ENCODE data around the gene ACSM2B.
"Not testable (repeated sequence)": the region's sequence is repeated elsewhere in the genome, so short reads cannot be mapped to it uniquely, and the experiment has no call there.

ACSM2B gene

GRCh38 chr16:20531795-20532194 is 44.4 kb downstream of the ACSM2B start:
- DNase-seq, result not testable (repeated sequence)

DNA sequence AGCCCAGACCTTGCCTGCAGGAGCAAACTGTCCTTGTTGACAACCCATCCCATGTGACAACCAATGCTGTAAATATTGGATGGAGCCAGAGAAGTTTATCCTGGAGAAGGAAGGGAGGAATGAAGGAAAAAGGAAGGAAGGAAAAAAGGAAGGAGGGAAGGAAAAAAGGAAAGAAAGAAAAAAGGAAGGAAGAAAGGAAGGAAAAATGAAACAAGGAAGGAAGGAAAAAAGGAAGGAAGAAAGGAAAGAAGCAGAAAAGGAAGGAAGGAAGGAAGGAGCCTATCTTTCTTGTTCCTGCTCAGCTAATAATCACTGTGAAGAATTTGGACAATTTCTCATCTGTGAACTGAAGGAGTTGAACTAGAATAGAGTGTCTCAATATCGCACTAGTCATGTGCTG is 56.1 kb downstream of the ACSM2B start:
- DNase-seq, result no peak

- no peak for DNase-seq
Observed at GRCh38 chr16:20519231-20519630, 56.9 kb downstream of the ACSM2B start.

GRCh38 chr16:20517149-20517548 is 59.0 kb downstream of the ACSM2B start:
- no peak for DNase-seq

GRCh38 chr16:20515688-20516090 is 60.5 kb downstream of the ACSM2B start:
- DNase-seq, result no peak

- DNase-seq, result no peak
Observed at GRCh38 chr16:20510323-20510722, 65.8 kb downstream of the ACSM2B start.

- DNase-seq, result no peak
Observed at GRCh38 chr16:20507280-20507679, 68.9 kb downstream of the ACSM2B start.

GRCh38 chr16:20504418-20504817 is 71.7 kb downstream of the ACSM2B start:
- no peak for DNase-seq

- DNase-seq, result not testable (repeated sequence)
Observed at GRCh38 chr16:20491448-20491847, 84.7 kb downstream of the ACSM2B start.

- not testable (repeated sequence) for DNase-seq
Observed at GRCh38 chr16:20490994-20491393, 85.2 kb downstream of the ACSM2B start.
